ENCODE data around the gene TRAPPC2.

- no peak for TF ChIP-seq CTCF (IDR thresholded peaks at IDR 0.05)
- no peak for TF ChIP-seq POLR2A (IDR thresholded peaks at IDR 0.05)
Observed at GRCh38 chrX:13703589-13703988, 30.8 kb downstream of the TRAPPC2 start.
